Thymus (tissue), 11 donors: ENCODE measurements around the gene ZNF644. TPM values are rescaled to one million over a fixed set of nuclear protein-coding genes. Genes with fewer than 3 reads are reported as not detected.
"Not testable (repeated sequence)": the region's sequence is repeated elsewhere in the genome, so short reads cannot be mapped to it uniquely, and the experiment has no call there.

Experiments used
- DNase-seq, 9 donors: peaks; one replicate each; pipeline ENCODE4 v3.0.0-alpha.2; 2013; ENCODE audit warnings: low spot score in 9 of 9, low read depth in 6 of 9, missing footprints in 1 of 9
- H3K27ac ChIP-seq, 2 donors: one replicate each; pipeline ENCODE4 v1.5.1; 2013; ENCODE audit warnings: control low read depth in 1 of 2, low read depth in 1 of 2, low read length in 1 of 2, mild to moderate bottlenecking in 1 of 2, moderate library complexity in 1 of 2
- H3K27me3 ChIP-seq, 2 donors: one replicate each; pipeline ENCODE4 v1.5.1; 2013; ENCODE audit warnings: low read length in 1 of 2; ENCODE audit not compliant: control insufficient read depth in 2 of 2, insufficient read depth in 1 of 2
- H3K36me3 ChIP-seq, 2 donors: one replicate each; pipeline ENCODE4 v1.5.1; 2013; ENCODE audit warnings: low read length in 1 of 2, mild to moderate bottlenecking in 1 of 2, moderate library complexity in 1 of 2; ENCODE audit not compliant: control insufficient read depth in 2 of 2, insufficient read depth in 2 of 2
- H3K4me1 ChIP-seq, 2 donors: one replicate each; pipeline ENCODE4 v1.5.1; 2013; ENCODE audit warnings: low read length in 2 of 2; ENCODE audit not compliant: control insufficient read depth in 2 of 2, insufficient read depth in 2 of 2
- H3K4me3 ChIP-seq, 2 donors: one replicate each; pipeline ENCODE4 v1.5.1; 2013; ENCODE audit warnings: low read length in 2 of 2, control low read depth in 1 of 2, mild to moderate bottlenecking in 1 of 2
- H3K9me3 ChIP-seq, 2 donors: one replicate each; pipeline ENCODE4 v1.5.1; 2013; ENCODE audit warnings: low read length in 1 of 2, mild to moderate bottlenecking in 1 of 2; ENCODE audit not compliant: control insufficient read depth in 2 of 2, insufficient read depth in 1 of 2
- WGBS: extraction: QIAGEN DNeasy Blood & Tissue Kit; methylation state at CpG from one replicate; pipeline ENCODE4 v1.1.7; 2013; 5-methylcytosine and 5-hydroxymethylcytosine counted together
- polyA plus RNA-seq: library from polyadenylated mRNA; stranded (reverse); fragments of 200-250 nt; gene quantifications from one replicate; pipeline ENCODE4 v1.2.3, GENCODE V29; 2013
- total RNA-seq: library from RNA; stranded (reverse); fragments of 120-200 nt; gene quantifications from one replicate; pipeline ENCODE4 v1.2.4, GENCODE V29; 2013
- donor health status: healthy.

The ZNF644 gene
- total and polyA plus RNA-seq, 2 donors: 41.9 to 77.6 TPM

DNA sequence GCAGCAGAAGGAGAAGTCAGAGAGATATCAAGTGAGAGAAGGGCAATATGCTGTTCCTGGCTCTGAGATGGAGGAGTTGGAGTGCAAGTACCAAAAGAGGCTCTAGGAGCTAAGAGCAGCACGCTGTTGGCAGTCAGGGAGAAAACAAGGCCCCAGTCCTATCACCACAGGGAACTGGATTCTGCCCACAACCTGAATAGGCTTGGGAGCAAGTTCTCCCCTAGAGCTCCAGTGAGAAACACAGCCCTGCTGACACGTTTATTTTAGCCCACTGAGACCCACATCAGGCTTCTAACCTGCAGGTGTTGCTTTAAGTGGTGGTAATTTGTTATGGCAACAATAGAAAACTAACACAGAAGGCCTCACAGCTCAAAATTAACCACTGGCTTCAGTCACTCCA lies 31.8 kb upstream of the ZNF644 start:
- Histone ChIP-seq H3K9me3 (no peaks in the 10 kb centered on the region), H3K27ac (no peak overlapping the region), H3K36me3 (no peaks in the 10 kb centered on the region), H3K4me3 (no peak overlapping the region), H3K27me3 (no peaks in the 10 kb centered on the region), H3K4me1 (no peaks in the 10 kb centered on the region)
- no peak for DNase-seq
- 82% methylated on average over 2 of the region's 2 CpGs for WGBS

- H3K27me3 ChIP-seq, H3K27ac ChIP-seq, H3K4me1 ChIP-seq, H3K4me3 ChIP-seq, H3K36me3 ChIP-seq, H3K9me3 ChIP-seq, DNase-seq: not testable (repeated sequence)
- 88% methylated on average over 2 of the region's 2 CpGs for WGBS
Observed at GRCh38 chr1:91049551-91049950, 27.7 kb upstream of the ZNF644 start.

- H3K4me3 ChIP-seq: no peak overlapping the region
- WGBS: 93% methylated on average over 2 of the region's 2 CpGs
- no peak for DNase-seq
Observed at GRCh38 chr1:91046766-91047165, 24.9 kb upstream of the ZNF644 start.

GRCh38 chr1:91045284-91045683 lies 23.4 kb upstream of the ZNF644 start:
- H3K9me3 ChIP-seq: peaks cover 0 to 4% of the 10 kb centered on the region in 2 donors
- H3K4me1 ChIP-seq: no peaks in the 10 kb centered on the region
- no peak overlapping the region for H3K4me3 ChIP-seq
- 90% methylated on average over 1 of the region's 1 CpG for WGBS
- no peaks in the 10 kb centered on the region for H3K27me3 ChIP-seq
- no peak overlapping the region for H3K27ac ChIP-seq
- no peak for DNase-seq
- H3K36me3 ChIP-seq: no peaks in the 10 kb centered on the region

More at GRCh38 chr1:91046766-91047165, 24.9 kb upstream of the ZNF644 start:
- H3K27me3 ChIP-seq: no peaks in the 10 kb centered on the region
- H3K36me3 ChIP-seq: no peaks in the 10 kb centered on the region
- no peaks in the 10 kb centered on the region for H3K4me1 ChIP-seq
- no peaks in the 10 kb centered on the region for H3K9me3 ChIP-seq
- no peak overlapping the region for H3K27ac ChIP-seq

DNA sequence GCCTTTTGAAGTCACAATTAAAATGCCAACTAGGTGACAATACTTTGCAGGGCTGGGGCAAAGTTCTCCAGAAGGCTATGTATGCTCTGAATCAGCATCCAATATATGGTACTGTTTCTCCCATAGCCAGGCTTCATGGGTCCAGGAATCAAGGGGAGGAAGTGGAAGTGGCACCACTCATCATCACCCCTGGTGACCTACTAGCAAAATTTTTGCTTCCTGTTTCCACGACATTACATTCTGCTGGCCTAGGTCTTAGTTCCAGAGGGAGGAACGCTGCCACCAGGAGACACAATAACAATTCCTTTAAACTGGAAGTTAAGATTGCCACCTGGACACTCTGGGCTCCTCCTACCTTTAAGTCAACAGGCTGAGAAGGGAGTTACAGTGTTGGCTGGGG lies 22.9 kb upstream of the ZNF644 start:
- not testable (repeated sequence) for H3K27me3 ChIP-seq, H3K36me3 ChIP-seq, H3K4me3 ChIP-seq, H3K27ac ChIP-seq, H3K4me1 ChIP-seq, DNase-seq, H3K9me3 ChIP-seq
- 84% methylated on average over 2 of the region's 2 CpGs for WGBS

DNA sequence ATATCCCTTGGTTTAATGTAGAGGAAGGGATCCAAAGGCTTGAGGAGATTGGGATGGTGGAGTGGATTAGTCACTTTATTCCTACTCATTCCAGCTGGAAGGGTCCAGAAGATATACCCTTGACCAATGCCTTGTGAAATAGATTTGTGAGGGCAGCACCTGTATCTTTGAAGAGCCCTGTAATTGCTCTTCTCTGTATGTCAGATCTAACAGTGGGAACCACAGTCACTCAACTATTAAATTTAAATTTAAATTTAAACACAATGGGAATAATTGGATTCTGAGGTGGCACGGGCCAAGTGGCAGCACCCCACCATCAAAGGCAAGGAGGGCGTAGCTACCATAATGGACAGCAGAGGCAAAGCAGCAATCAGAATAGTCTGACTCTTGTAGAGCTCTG lies 20.5 kb upstream of the ZNF644 start:
- not testable (repeated sequence) for H3K4me3 ChIP-seq, H3K27ac ChIP-seq, H3K9me3 ChIP-seq, H3K36me3 ChIP-seq, H3K4me1 ChIP-seq, DNase-seq, H3K27me3 ChIP-seq
- WGBS: 86% methylated on average over 2 of the region's 2 CpGs

DNA sequence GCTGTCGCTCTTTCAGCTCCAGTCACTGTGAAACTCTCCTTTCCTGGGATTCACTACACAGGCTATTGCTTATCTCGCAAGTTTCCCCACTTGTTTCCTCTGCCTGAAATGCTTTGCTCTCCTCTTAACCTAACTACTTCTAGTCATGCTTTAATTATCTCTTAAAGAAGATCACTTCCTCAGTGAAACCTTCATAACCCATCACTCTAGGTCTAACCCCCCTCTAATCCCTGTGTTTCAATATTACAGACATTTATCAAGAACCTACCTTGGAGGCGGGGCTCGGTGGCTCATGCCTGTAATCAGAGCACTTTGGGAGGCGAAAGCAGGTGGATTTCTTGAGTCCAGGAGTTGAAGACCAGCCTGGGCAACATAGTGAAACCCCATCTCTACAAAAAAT lies 16.7 kb upstream of the ZNF644 start:
- Histone ChIP-seq H3K9me3 (peaks cover 0 to 4% of the 10 kb centered on the region in 2 donors), H3K27ac (no peak overlapping the region), H3K4me1 (no peaks in the 10 kb centered on the region), H3K4me3 (no peak overlapping the region), H3K36me3 (no peaks in the 10 kb centered on the region), H3K27me3 (peaks cover 0 to 2% of the 10 kb centered on the region in 2 donors)
- WGBS: 94% methylated on average over 5 of the region's 5 CpGs
- no peak for DNase-seq

- H3K27ac ChIP-seq: no peak overlapping the region
- no peaks in the 10 kb centered on the region for H3K36me3 ChIP-seq
- WGBS: 96% methylated on average over 4 of the region's 4 CpGs
- H3K27me3 ChIP-seq: peaks cover 0 to 2% of the 10 kb centered on the region in 2 donors
- H3K4me1 ChIP-seq: no peaks in the 10 kb centered on the region
- peaks cover 0 to 4% of the 10 kb centered on the region in 2 donors for H3K9me3 ChIP-seq
- no peak overlapping the region for H3K4me3 ChIP-seq
- DNase-seq: no peak
Observed at GRCh38 chr1:91036894-91037829, 15.3 kb upstream of the ZNF644 start.

- no peak overlapping the region for H3K4me3 ChIP-seq
- peaks cover 0 to 2% of the 10 kb centered on the region in 2 donors for H3K27me3 ChIP-seq
- H3K36me3 ChIP-seq: no peaks in the 10 kb centered on the region
- H3K27ac ChIP-seq: no peak overlapping the region
- no peaks in the 10 kb centered on the region for H3K4me1 ChIP-seq
- no peak for DNase-seq
- no peaks in the 10 kb centered on the region for H3K9me3 ChIP-seq
Observed at GRCh38 chr1:91032349-91032748, 10.5 kb upstream of the ZNF644 start.
